Smooth muscle cell (in vitro differentiated cells): ENCODE results near the gene NOS1AP. TPM values are rescaled to one million over a fixed set of nuclear protein-coding genes. Genes with fewer than 3 reads are reported as not detected.

ENCODE experiments used
- DNase-seq: peaks from one replicate; lab custom pipeline; 2025; ENCODE audit not compliant: unreplicated experiment; lab: John Stamatoyannopoulos, UW
- H2AFZ ChIP-seq: fragments of 200-600 bp; sonication (generic); 2 replicates; pipeline ENCODE4 v1.6.0; 2016; ENCODE audit warnings: antibody characterized with exemption, low read depth, mild to moderate bottlenecking
- H3F3A ChIP-seq: fragments of 200-600 bp; sonication (generic); 2 replicates; pipeline ENCODE4 v1.6.0; 2017; ENCODE audit warnings: antibody characterized with exemption, low read depth
- H3K27ac ChIP-seq: fragments of 200-600 bp; sonication (generic); 2 replicates; pipeline ENCODE4 v1.5.1; 2016; ENCODE audit warnings: low read depth, mild to moderate bottlenecking
- H3K27me3 ChIP-seq: fragments of 200-600 bp; sonication (generic); 2 replicates; pipeline ENCODE4 v1.6.1; 2016; ENCODE audit warnings: low read depth, mild to moderate bottlenecking
- H3K36me3 ChIP-seq: fragments of 200-600 bp; sonication (generic); 2 replicates; pipeline ENCODE4 v1.5.1; 2016; ENCODE audit warnings: low read depth
- H3K4me1 ChIP-seq: fragments of 200-600 bp; sonication (generic); 2 replicates; pipeline ENCODE4 v1.5.1; 2016; ENCODE audit warnings: low read depth
- H3K4me2 ChIP-seq: fragments of 200-600 bp; sonication (generic); 2 replicates; pipeline ENCODE4 v1.6.0; 2016; ENCODE audit warnings: mild to moderate bottlenecking
- H3K4me3 ChIP-seq: fragments of 200-600 bp; sonication (generic); 2 replicates; pipeline ENCODE4 v1.5.1; 2016; ENCODE audit warnings: mild to moderate bottlenecking
- H3K79me2 ChIP-seq: fragments of 200-600 bp; sonication (generic); 2 replicates; pipeline ENCODE4 v1.6.0; 2016; ENCODE audit warnings: low read depth, mild to moderate bottlenecking
- H3K9ac ChIP-seq: fragments of 200-600 bp; sonication (generic); 2 replicates; pipeline ENCODE4 v1.6.0; 2016; ENCODE audit warnings: low read depth
- H3K9me3 ChIP-seq: fragments of 200-600 bp; sonication (generic); replicated peaks from 2 replicates; pipeline ENCODE4 v1.5.1; 2016; ENCODE audit warnings: low read depth
- H4K20me1 ChIP-seq: fragments of 200-600 bp; sonication (generic); 2 replicates; pipeline ENCODE4 v1.6.0; 2016; ENCODE audit warnings: low read depth
- CTCF ChIP-seq: fragments of 200-600 bp; sonication (generic); IDR thresholded peaks from 2 replicates; pipeline ENCODE4 v1.5.1; 2017; ENCODE audit warnings: borderline replicate concordance, mild to moderate bottlenecking, antibody characterized with exemption; ENCODE audit not compliant: insufficient read depth, poor library complexity, severe bottlenecking
- WGBS: methylation state at CpG from one replicate; pipeline ENCODE4 v1.1.7; 2016; ENCODE audit warnings: low lambda C conversion rate; 5-methylcytosine and 5-hydroxymethylcytosine counted together
- polyA plus RNA-seq: library from polyadenylated mRNA; unstranded; fragments of >200 nt; fragmentation: Nextera tagmentation; extraction: Ambion mirVana; gene quantifications from 2 replicates; pipeline ENCODE4 v1.2.1, GENCODE V29; 2016
- total RNA-seq: library from RNA; depleted of rRNA; stranded (reverse); fragments of >200 nt; gene quantifications from 2 replicates; pipeline ENCODE4 v1.2.3, GENCODE V29; 2014

Gene NOS1AP
- total and polyA plus RNA-seq, 2 experiments from 2014 or later: 0.54 to 0.80 TPM

DNA sequence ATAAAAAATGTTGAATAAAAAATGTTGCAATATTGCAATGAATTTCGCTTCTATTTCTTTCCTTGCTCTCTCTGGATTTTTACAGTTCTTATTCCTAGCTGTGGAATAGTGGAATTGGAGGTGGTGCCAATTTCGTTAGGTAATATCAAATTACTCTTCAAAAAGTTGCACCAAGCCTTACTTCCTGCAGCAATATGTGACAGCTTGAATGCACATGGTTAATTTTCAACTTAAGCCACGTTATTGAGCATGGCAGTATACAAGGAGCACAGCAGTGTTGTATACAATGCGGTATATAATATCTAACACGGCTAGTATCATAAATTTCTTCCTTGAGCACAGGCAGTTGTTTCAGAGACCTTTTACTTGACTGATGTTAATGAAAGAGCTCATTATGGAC is 152.5 kb downstream of the NOS1AP start:
- H3K27ac ChIP-seq: no peak overlapping the region
- no peaks in the 10 kb centered on the region for H3K36me3 ChIP-seq
- no peaks in the 10 kb centered on the region for H3F3A ChIP-seq
- H3K4me3 ChIP-seq: no peak overlapping the region
- no peak overlapping the region for H3K9ac ChIP-seq
- DNase-seq: no peak
- no peak overlapping the region for H2AFZ ChIP-seq
- H3K79me2 ChIP-seq: no peaks in the 10 kb centered on the region
- H3K9me3 ChIP-seq: no peaks in the 10 kb centered on the region
- no peaks in the 10 kb centered on the region for H4K20me1 ChIP-seq
- H3K4me2 ChIP-seq: no peak overlapping the region
- no peak for TF ChIP-seq CTCF
- H3K4me1 ChIP-seq: no peaks in the 10 kb centered on the region
- 79% methylated on average over 5 of the region's 5 CpGs for WGBS
- no peaks in the 10 kb centered on the region for H3K27me3 ChIP-seq

- Histone ChIP-seq H3K9me3 (no peaks in the 10 kb centered on the region), H3K4me1 (no peaks in the 10 kb centered on the region), H4K20me1 (no peaks in the 10 kb centered on the region), H3K27me3 (no peaks in the 10 kb centered on the region), H3F3A (no peaks in the 10 kb centered on the region), H3K36me3 (no peaks in the 10 kb centered on the region), H3K4me3 (no peak overlapping the region), H3K27ac (no peak overlapping the region), H3K4me2 (no peak overlapping the region), H3K79me2 (no peaks in the 10 kb centered on the region), H2AFZ (no peak overlapping the region), H3K9ac (no peak overlapping the region)
- WGBS: 77% methylated on average over 2 of the region's 2 CpGs
- TF ChIP-seq CTCF: no peak
- DNase-seq: no peak
Observed at GRCh38 chr1:162222730-162223129, 153.2 kb downstream of the NOS1AP start.

GRCh38 chr1:162223488-162223887 is 154.0 kb downstream of the NOS1AP start:
- 77% methylated on average over 2 of the region's 2 CpGs for WGBS
- DNase-seq: no peak
- H3K27me3 ChIP-seq: no peaks in the 10 kb centered on the region
- no peak overlapping the region for H3K27ac ChIP-seq
- H3K79me2 ChIP-seq: no peaks in the 10 kb centered on the region
- H3K9me3 ChIP-seq: no peaks in the 10 kb centered on the region
- H4K20me1 ChIP-seq: no peaks in the 10 kb centered on the region
- no peak overlapping the region for H3K4me2 ChIP-seq
- TF ChIP-seq CTCF: no peak
- no peaks in the 10 kb centered on the region for H3K36me3 ChIP-seq
- H3F3A ChIP-seq: no peaks in the 10 kb centered on the region
- H2AFZ ChIP-seq: no peak overlapping the region
- H3K9ac ChIP-seq: no peak overlapping the region
- no peaks in the 10 kb centered on the region for H3K4me1 ChIP-seq
- no peak overlapping the region for H3K4me3 ChIP-seq

GRCh38 chr1:162224267-162224666 is 154.8 kb downstream of the NOS1AP start:
- Histone ChIP-seq H2AFZ (no peak overlapping the region), H3K79me2 (no peaks in the 10 kb centered on the region), H3F3A (no peaks in the 10 kb centered on the region), H3K36me3 (no peaks in the 10 kb centered on the region), H3K9me3 (no peaks in the 10 kb centered on the region), H3K4me2 (no peak overlapping the region), H3K4me1 (no peaks in the 10 kb centered on the region), H4K20me1 (no peaks in the 10 kb centered on the region), H3K4me3 (no peak overlapping the region), H3K27ac (no peak overlapping the region), H3K27me3 (no peaks in the 10 kb centered on the region), H3K9ac (no peak overlapping the region)
- TF ChIP-seq CTCF: no peak
- no peak for DNase-seq
